Trophoblast cell (in vitro differentiated cells and primary cell): ENCODE data around the gene MT1E.
"Not testable (repeated sequence)": the region's sequence is repeated elsewhere in the genome, so short reads cannot be mapped to it uniquely, and the experiment has no call there.

ENCODE experiments used
- DNase-seq, 2 donors: peaks; one replicate each; pipeline ENCODE4 v3.0.0-alpha.2; 2016
- H2AFZ ChIP-seq: 2 replicates; pipeline ENCODE4 v1.6.1; 2013; ENCODE audit warnings: low read length, moderate library complexity, mild to moderate bottlenecking; ENCODE audit not compliant: insufficient read depth, poor library complexity
- H2AK5ac ChIP-seq: 2 replicates; pipeline ENCODE4 v1.6.1; 2013; ENCODE audit warnings: mild to moderate bottlenecking, low read length
- H2BK120ac ChIP-seq: 2 replicates; pipeline ENCODE4 v1.6.1; 2013; ENCODE audit warnings: low read length, mild to moderate bottlenecking, moderate library complexity; ENCODE audit not compliant: insufficient read depth, poor library complexity
- H2BK12ac ChIP-seq: 2 replicates; pipeline ENCODE4 v1.6.1; 2013; ENCODE audit warnings: mild to moderate bottlenecking, low read length, moderate library complexity
- H2BK5ac ChIP-seq: 2 replicates; pipeline ENCODE4 v1.6.1; 2013; ENCODE audit warnings: low read length, low read depth, moderate library complexity, mild to moderate bottlenecking; ENCODE audit not compliant: poor library complexity
- H3K14ac ChIP-seq: 2 replicates; pipeline ENCODE4 v1.6.1; 2013; ENCODE audit warnings: mild to moderate bottlenecking, low read length
- H3K18ac ChIP-seq: 2 replicates; pipeline ENCODE4 v1.6.1; 2013; ENCODE audit warnings: mild to moderate bottlenecking, low read length
- H3K23ac ChIP-seq: 2 replicates; pipeline ENCODE4 v1.6.1; 2013; ENCODE audit warnings: low read length
- H3K27ac ChIP-seq: 2 replicates; pipeline ENCODE4 v1.5.1; 2013; ENCODE audit warnings: low read depth, mild to moderate bottlenecking, inconsistent platforms, low read length, moderate library complexity
- H3K27me3 ChIP-seq: 2 replicates; pipeline ENCODE4 v1.6.1; 2013; ENCODE audit warnings: inconsistent platforms, mild to moderate bottlenecking, low read length, moderate library complexity; ENCODE audit not compliant: insufficient read depth
- H3K36me3 ChIP-seq, 2 experiments: 1 replicate in 1 of 2; 2 replicates in 1 of 2; pipeline ENCODE4 v1.6.1; 2013; ENCODE audit warnings: low read length in 2 of 2, mild to moderate bottlenecking in 2 of 2, moderate library complexity in 1 of 2; ENCODE audit not compliant: insufficient read depth in 2 of 2, control insufficient read depth in 1 of 2
- H3K4ac ChIP-seq: 2 replicates; pipeline ENCODE4 v1.6.1; 2013; ENCODE audit warnings: low read depth, mild to moderate bottlenecking, low read length, moderate library complexity
- H3K4me1 ChIP-seq, 2 experiments: 1 replicate in 1 of 2; 2 replicates in 1 of 2; pipeline ENCODE4 v1.6.1; 2013; ENCODE audit warnings: low read length in 2 of 2, mild to moderate bottlenecking in 2 of 2, moderate library complexity in 1 of 2; ENCODE audit not compliant: insufficient read depth in 2 of 2, control insufficient read depth in 1 of 2
- H3K4me2 ChIP-seq: 2 replicates; pipeline ENCODE4 v1.6.1; 2013; ENCODE audit warnings: inconsistent platforms, mild to moderate bottlenecking, low read length, moderate library complexity
- H3K4me3 ChIP-seq: 2 replicates; pipeline ENCODE4 v1.5.1; 2013; ENCODE audit warnings: mild to moderate bottlenecking, low read depth, low read length, inconsistent platforms
- H3K79me1 ChIP-seq: one replicate; pipeline ENCODE4 v1.6.1; 2013; ENCODE audit warnings: low read length
- H3K79me2 ChIP-seq: 2 replicates; pipeline ENCODE4 v1.6.1; 2013; ENCODE audit warnings: low read length, mild to moderate bottlenecking; ENCODE audit not compliant: control insufficient read depth, insufficient read depth, poor library complexity
- H3K9ac ChIP-seq: 2 replicates; pipeline ENCODE4 v1.6.1; 2013; ENCODE audit warnings: mild to moderate bottlenecking, low read length
- H3K9me3 ChIP-seq: 2 replicates; pipeline ENCODE4 v1.6.1; 2013; ENCODE audit warnings: low read depth, mild to moderate bottlenecking, control low read depth, inconsistent platforms, low read length; ENCODE audit not compliant: insufficient read depth
- H4K12ac ChIP-seq: 2 replicates; pipeline ENCODE4 v1.6.1; 2013; ENCODE audit warnings: low read depth, mild to moderate bottlenecking, low read length, moderate library complexity
- H4K8ac ChIP-seq: 2 replicates; pipeline ENCODE4 v1.6.1; 2013; ENCODE audit warnings: low read depth, mild to moderate bottlenecking, low read length, moderate library complexity
- H4K91ac ChIP-seq: one replicate; pipeline ENCODE4 v1.6.1; 2013; ENCODE audit warnings: low read depth, mild to moderate bottlenecking, low read length, moderate library complexity
- WGBS: extraction: QIAGEN DNeasy Blood & Tissue Kit; methylation state at CpG from one replicate; pipeline ENCODE4 v1.1.7; 2013; ENCODE audit warnings: missing lambda C conversion rate; ENCODE audit not compliant: insufficient read length, insufficient coverage; ENCODE audit errors: extremely low coverage; 5-methylcytosine and 5-hydroxymethylcytosine counted together

The MT1E gene

DNA sequence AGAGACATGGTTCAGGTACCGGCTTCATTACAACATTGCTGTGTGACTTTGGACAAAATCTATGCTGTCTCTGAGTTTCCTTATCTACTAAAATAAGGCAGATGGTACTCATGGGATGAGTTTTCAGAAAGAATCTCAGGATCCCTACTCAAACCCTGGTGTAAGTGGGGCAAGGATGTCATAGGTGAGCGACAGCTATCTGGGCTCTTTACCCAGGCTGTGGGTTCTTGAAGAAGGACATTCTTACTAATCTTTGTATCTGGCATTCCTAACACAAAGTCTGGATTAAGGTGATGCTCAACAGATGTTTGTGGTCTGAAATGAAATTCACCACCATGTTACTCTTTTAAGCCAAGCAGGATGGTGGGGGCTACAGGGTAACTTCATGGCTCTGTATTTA, 42.7 kb upstream of the MT1E start:
- not testable (repeated sequence) for H2BK12ac ChIP-seq, H3K27me3 ChIP-seq, H3K79me2 ChIP-seq, H3K18ac ChIP-seq, H3K79me1 ChIP-seq, H4K91ac ChIP-seq, DNase-seq, H3K4me2 ChIP-seq, H2AK5ac ChIP-seq, H2AFZ ChIP-seq, H3K36me3 ChIP-seq, H3K4ac ChIP-seq, H3K9ac ChIP-seq, H3K27ac ChIP-seq, H2BK5ac ChIP-seq, H4K12ac ChIP-seq, H4K8ac ChIP-seq, H3K4me1 ChIP-seq, H3K4me3 ChIP-seq, H3K23ac ChIP-seq, H2BK120ac ChIP-seq, H3K9me3 ChIP-seq, H3K14ac ChIP-seq
- no CpG with 5 or more reads among the region's 2 CpGs for WGBS

DNA sequence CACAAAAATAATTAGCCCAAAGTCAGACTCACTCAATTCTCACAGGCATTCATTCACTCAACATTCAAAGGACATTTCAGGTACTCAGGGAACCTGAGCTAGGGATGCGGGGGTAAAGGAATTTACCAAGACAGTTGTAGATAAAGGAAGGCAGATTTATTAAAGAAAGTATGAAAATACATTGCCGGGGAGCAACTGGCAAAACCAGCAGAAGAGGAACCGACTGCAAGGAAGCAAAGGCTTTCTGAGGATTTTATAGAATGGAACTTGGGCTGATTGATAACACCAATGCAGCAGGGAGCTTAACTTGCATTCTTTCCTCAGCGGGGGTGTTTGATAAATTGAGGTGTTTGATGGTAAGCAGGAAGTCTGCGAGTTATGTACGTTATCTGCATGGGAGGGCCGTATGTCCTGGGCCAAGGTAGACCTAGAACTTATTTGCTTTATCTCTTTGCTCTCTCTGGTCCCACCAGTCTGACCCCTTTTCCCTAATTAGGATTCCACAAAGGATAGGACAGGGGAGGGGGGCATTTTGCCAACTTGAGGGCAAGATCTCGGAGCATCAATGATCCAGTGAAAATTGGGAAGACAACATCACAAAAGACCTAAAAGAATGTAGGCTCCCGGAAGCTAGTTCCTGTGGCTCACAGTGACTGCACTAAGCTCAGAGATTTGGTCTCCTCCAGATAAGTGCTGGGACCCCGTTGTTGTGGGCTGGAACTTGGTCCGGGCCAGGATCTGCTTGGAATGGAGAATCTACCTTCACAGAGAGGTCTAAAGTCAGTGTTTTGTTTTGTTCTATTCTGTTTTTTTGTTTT, 42.0 kb upstream of the MT1E start:
- no peak overlapping the region for H2AK5ac ChIP-seq
- H3K23ac ChIP-seq: no peak overlapping the region
- H2BK12ac ChIP-seq: no peak overlapping the region
- H3K27ac ChIP-seq: no peak overlapping the region
- H3K4ac ChIP-seq: no peak overlapping the region
- no peak for DNase-seq
- no CpG with 5 or more reads among the region's 11 CpGs for WGBS
- no peak overlapping the region for H3K9ac ChIP-seq
- no peak overlapping the region for H3K14ac ChIP-seq
- H4K8ac ChIP-seq: no peak overlapping the region
- H2AFZ ChIP-seq: no peak overlapping the region
- no peak overlapping the region for H3K18ac ChIP-seq
- no peaks in the 10 kb centered on the region for H3K4me1 ChIP-seq
- H3K4me2 ChIP-seq: no peak overlapping the region
- H3K79me2 ChIP-seq: no peaks in the 10 kb centered on the region
- H3K27me3 ChIP-seq: peaks cover 12% of the 10 kb centered on the region
- no peak overlapping the region for H3K4me3 ChIP-seq
- no peaks in the 10 kb centered on the region for H3K79me1 ChIP-seq
- H2BK120ac ChIP-seq: no peak overlapping the region
- peaks cover 2% of the 10 kb centered on the region for H3K9me3 ChIP-seq
- H3K36me3 ChIP-seq: no peaks in the 10 kb centered on the region
- no peak overlapping the region for H4K12ac ChIP-seq
- H4K91ac ChIP-seq: no peak overlapping the region
- no peak overlapping the region for H2BK5ac ChIP-seq

DNA sequence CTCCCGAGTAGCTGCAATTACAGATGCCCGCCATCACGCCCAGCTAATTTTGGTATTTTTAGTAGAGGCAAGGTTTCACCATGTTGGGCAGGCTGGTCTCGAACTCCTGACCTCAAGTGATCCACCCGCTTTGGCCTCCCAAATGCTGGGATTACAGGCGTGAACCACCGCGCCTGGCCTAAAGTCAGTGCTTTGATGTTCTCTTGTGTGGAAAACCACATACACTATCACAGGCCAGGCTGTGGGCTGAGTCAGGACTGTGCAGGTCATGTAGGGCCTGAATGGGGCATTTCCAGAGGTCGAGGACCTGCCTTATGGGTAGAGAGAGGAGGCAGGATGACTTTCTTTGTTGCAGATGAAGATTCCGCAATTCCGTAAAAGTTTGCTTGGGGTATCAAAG, 41.3 kb upstream of the MT1E start:
- Histone ChIP-seq H3K4ac (no peak overlapping the region), H3K79me2 (no peaks in the 10 kb centered on the region), H2AFZ (no peak overlapping the region), H3K27ac (no peak overlapping the region), H4K8ac (no peak overlapping the region), H3K23ac (no peak overlapping the region), H3K36me3 (no peaks in the 10 kb centered on the region), H4K12ac (no peak overlapping the region), H3K4me2 (no peak overlapping the region), H3K27me3 (peaks cover 19% of the 10 kb centered on the region), H2BK120ac (no peak overlapping the region), H3K14ac (no peak overlapping the region), H2BK5ac (no peak overlapping the region), H4K91ac (no peak overlapping the region), H3K9ac (no peak overlapping the region), H3K9me3 (peaks cover 4% of the 10 kb centered on the region), H3K4me3 (no peak overlapping the region), H2BK12ac (no peak overlapping the region), H2AK5ac (no peak overlapping the region), H3K18ac (no peak overlapping the region), H3K79me1 (no peaks in the 10 kb centered on the region), H3K4me1 (peaks cover 0 to 2% of the 10 kb centered on the region in 2 experiments)
- WGBS: no CpG with 5 or more reads among the region's 11 CpGs
- DNase-seq: no peak

DNA sequence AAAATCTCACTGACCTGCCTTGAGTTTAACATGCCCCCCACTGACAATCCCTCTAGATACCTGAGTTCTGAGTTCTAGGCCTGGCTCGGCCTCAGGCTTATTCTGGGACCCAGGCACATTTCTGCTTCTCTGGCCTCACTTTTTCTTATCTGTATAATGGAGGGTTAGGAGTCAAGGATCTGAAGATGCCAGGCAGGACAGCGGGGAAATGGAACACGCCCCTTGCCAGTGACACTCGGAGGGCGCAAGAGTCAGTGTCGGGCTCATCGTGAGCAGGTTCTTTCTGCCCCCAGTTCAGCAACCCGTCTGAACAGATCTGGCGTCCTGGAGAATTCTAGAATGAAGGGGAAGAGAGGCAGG, 36.8 kb upstream of the MT1E start:
- Histone ChIP-seq H2AFZ (no peak overlapping the region), H2BK5ac (no peak overlapping the region), H3K23ac (no peak overlapping the region), H3K36me3 (no peaks in the 10 kb centered on the region), H4K8ac (no peak overlapping the region), H3K4me3 (no peak overlapping the region), H3K27me3 (peaks cover 30% of the 10 kb centered on the region), H2BK120ac (no peak overlapping the region), H3K79me1 (no peaks in the 10 kb centered on the region), H4K12ac (no peak overlapping the region), H3K4ac (no peak overlapping the region), H3K14ac (no peak overlapping the region), H3K4me1 (peaks cover 0 to 2% of the 10 kb centered on the region in 2 experiments), H2BK12ac (no peak overlapping the region), H3K18ac (no peak overlapping the region), H2AK5ac (no peak overlapping the region), H3K9ac (no peak overlapping the region), H3K79me2 (no peaks in the 10 kb centered on the region), H3K27ac (no peak overlapping the region), H3K9me3 (peaks cover 4% of the 10 kb centered on the region), H4K91ac (no peak overlapping the region), H3K4me2 (no peak overlapping the region)
- DNase-seq: no peak
- no CpG with 5 or more reads among the region's 9 CpGs for WGBS
